ENCODE results near the gene G6PC3.
A peak's percentile ranks its signal among the peaks of the same experiment; 100 is the strongest.

Gene G6PC3

DNA sequence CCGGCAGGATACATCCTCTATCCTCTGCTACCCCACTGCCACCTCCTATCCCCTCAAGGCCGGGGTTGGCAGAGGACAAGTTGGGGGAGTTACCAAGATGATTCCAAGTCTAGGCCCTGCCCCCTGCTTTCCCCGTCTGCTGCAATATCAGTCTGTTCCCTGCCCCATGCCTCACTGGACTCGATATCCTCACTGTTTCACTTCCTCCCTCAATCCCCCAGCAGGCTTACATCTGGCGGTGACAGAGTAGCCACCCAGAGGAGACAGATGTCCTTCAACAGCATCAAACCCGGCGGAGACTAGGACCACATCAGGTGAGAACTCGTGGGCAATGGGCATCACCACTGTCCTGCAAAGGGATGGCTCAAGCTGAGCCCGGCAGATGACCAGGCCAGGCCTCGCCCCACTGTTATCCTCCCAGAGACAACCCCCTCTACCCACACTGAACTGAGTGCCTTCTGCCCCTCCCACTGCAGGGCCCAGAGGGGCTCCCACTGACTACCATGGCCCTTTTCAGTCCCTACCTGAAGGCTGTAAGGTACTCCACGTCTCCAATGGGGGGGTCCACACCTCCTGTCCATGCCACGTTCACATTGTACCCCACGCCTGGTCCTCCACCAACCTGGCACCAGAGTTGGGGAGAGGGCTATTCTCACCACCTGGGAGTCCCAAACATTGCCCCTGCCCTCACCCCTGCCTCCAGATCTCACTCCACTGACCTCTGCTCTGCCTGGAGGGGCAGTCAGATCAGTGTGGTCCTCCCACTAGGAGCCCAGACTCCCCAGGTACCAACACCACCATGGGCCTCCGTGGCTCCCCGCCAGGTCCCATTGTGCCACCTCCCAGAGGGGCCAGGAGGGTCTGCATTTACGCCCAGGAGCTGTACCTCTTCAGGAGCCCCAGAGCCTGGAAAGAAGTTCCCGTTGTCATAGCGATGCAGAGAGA, 9.6 kb downstream of the G6PC3 start:
- H3K27me3 ChIP-seq (ENCODE audit: control insufficient read depth in 5 of 5, insufficient read depth in 4 of 5, low read length in 5 of 5), result no peaks in the 10 kb centered on the region
- no peak overlapping the region for H3K27ac ChIP-seq (ENCODE audit: low read depth, low read length)
- peaks cover 0 to 20% (median 15%) of the 10 kb centered on the region in 5 donors for H3K4me1 ChIP-seq (ENCODE audit: control insufficient read depth in 5 of 5, insufficient read depth in 5 of 5, low read length in 5 of 5)
- H3K9me3 ChIP-seq (ENCODE audit: control insufficient read depth in 5 of 5, low read length in 5 of 5), result no peaks in the 10 kb centered on the region
- H3K36me3 ChIP-seq (ENCODE audit: control insufficient read depth in 5 of 5, insufficient read depth in 5 of 5, low read length in 5 of 5), result peaks cover 0 to 96% (median 88%) of the 10 kb centered on the region in 5 donors
- no peak overlapping the region for H3K9ac ChIP-seq (ENCODE audit: low read length in 5 of 5)
- no peak overlapping the region for H3K4me3 ChIP-seq (ENCODE audit: low read depth in 1 of 5, low read length in 5 of 5)

DNA sequence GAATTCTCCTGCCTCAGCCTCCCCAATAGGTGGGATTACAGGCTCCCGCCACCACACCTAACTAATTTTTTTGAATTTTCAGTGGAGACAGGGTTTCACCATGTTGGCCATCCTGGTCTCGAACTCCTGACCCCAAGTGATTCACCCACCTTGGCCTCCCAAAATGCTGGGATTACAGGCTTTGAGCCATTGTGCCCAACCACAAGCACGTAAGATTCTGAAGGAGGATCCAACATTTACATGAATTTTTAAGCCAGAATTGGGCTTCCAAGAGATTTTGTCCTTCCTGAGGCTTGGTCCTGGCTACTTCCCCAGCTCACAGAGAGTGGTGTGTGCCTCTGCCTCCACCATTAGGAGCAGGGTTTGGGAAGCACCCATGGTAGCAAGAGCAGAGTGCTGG, 11.1 kb downstream of the G6PC3 start:
- Histone ChIP-seq H3K27ac (ENCODE audit: low read depth, low read length) (no peak overlapping the region), H3K36me3 (ENCODE audit: control insufficient read depth in 5 of 5, insufficient read depth in 5 of 5, low read length in 5 of 5) (peaks cover 0 to 94% (median 84%) of the 10 kb centered on the region in 5 donors), H3K9me3 (ENCODE audit: control insufficient read depth in 5 of 5, low read length in 5 of 5) (no peaks in the 10 kb centered on the region), H3K4me1 (ENCODE audit: control insufficient read depth in 5 of 5, insufficient read depth in 5 of 5, low read length in 5 of 5) (peaks cover 0 to 14% (median 10%) of the 10 kb centered on the region in 5 donors), H3K9ac (ENCODE audit: low read length in 5 of 5) (no peak overlapping the region), H3K27me3 (ENCODE audit: control insufficient read depth in 5 of 5, insufficient read depth in 4 of 5, low read length in 5 of 5) (no peaks in the 10 kb centered on the region), H3K4me3 (ENCODE audit: low read depth in 1 of 5, low read length in 5 of 5) (no peak overlapping the region)

GRCh38 chr17:44082256-44082927, 11.9 kb downstream of the G6PC3 start:
- Histone ChIP-seq H3K9me3 (ENCODE audit: control insufficient read depth in 5 of 5, low read length in 5 of 5) (no peaks in the 10 kb centered on the region), H3K36me3 (ENCODE audit: control insufficient read depth in 5 of 5, insufficient read depth in 5 of 5, low read length in 5 of 5) (peaks cover 0 to 92% (median 82%) of the 10 kb centered on the region in 5 donors), H3K4me3 (ENCODE audit: low read depth in 1 of 5, low read length in 5 of 5) (no peak overlapping the region), H3K4me1 (ENCODE audit: control insufficient read depth in 5 of 5, insufficient read depth in 5 of 5, low read length in 5 of 5) (peaks cover 0 to 11% (median 6%) of the 10 kb centered on the region in 5 donors), H3K27me3 (ENCODE audit: control insufficient read depth in 5 of 5, insufficient read depth in 4 of 5, low read length in 5 of 5) (no peaks in the 10 kb centered on the region), H3K27ac (ENCODE audit: low read depth, low read length) (no peak overlapping the region), H3K9ac (ENCODE audit: low read length in 5 of 5) (no peak overlapping the region)

DNA sequence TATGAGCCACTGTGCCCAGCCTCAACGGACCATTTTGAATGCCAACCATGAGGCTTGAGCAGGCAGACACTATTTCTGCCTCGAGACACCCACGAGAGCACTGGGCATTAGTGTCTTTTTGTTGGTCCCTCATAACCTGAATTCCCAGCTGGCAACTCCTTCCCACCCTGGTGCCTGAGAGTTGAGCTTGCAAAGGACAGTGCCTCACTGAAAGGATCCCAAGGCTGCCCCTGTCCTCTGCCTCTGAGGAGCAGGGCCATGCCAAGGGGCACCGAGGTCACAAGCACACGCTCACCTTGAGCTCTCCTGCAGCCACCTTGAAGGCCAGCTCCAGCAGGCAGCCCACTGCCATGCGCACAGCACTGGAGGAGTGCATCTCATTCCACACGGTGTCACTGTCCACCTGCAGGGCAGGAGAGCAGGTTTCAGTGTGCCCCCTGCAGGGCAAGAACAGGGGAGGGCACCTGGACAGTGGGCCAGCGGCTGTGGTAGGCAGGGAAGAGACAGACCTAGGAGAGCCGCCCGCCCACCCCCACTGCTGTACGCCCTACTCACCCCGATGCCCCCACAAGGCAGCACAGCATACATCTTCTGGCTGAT, 12.8 kb downstream of the G6PC3 start:
- H3K36me3 ChIP-seq (ENCODE audit: control insufficient read depth in 5 of 5, insufficient read depth in 5 of 5, low read length in 5 of 5), result peaks cover 0 to 92% (median 81%) of the 10 kb centered on the region in 5 donors
- H3K4me3 ChIP-seq (ENCODE audit: low read depth in 1 of 5, low read length in 5 of 5), result no peak overlapping the region

GRCh38 chr17:44084131-44084538, 13.6 kb downstream of the G6PC3 start:
- H3K9me3 ChIP-seq (ENCODE audit: control insufficient read depth in 5 of 5, low read length in 5 of 5), result no peaks in the 10 kb centered on the region
- peaks cover 0 to 5% (median 0%) of the 10 kb centered on the region in 5 donors for H3K4me1 ChIP-seq (ENCODE audit: control insufficient read depth in 5 of 5, insufficient read depth in 5 of 5, low read length in 5 of 5)
- no peaks in the 10 kb centered on the region for H3K27me3 ChIP-seq (ENCODE audit: control insufficient read depth in 5 of 5, insufficient read depth in 4 of 5, low read length in 5 of 5)
- H3K36me3 ChIP-seq (ENCODE audit: control insufficient read depth in 5 of 5, insufficient read depth in 5 of 5, low read length in 5 of 5), result peaks cover 0 to 92% (median 81%) of the 10 kb centered on the region in 5 donors
- H3K9ac ChIP-seq (ENCODE audit: low read length in 5 of 5), result no peak overlapping the region
- H3K27ac ChIP-seq (ENCODE audit: low read depth, low read length), result no peak overlapping the region
- H3K4me3 ChIP-seq (ENCODE audit: low read depth in 1 of 5, low read length in 5 of 5), result no peak overlapping the region

More for the DNA sequence above, 12.8 kb downstream of the G6PC3 start:
- no peaks in the 10 kb centered on the region for H3K27me3 ChIP-seq (ENCODE audit: control insufficient read depth in 5 of 5, insufficient read depth in 4 of 5, low read length in 5 of 5)
- no peak overlapping the region for H3K9ac ChIP-seq (ENCODE audit: low read length in 5 of 5)
- H3K9me3 ChIP-seq (ENCODE audit: control insufficient read depth in 5 of 5, low read length in 5 of 5), result no peaks in the 10 kb centered on the region
- H3K27ac ChIP-seq (ENCODE audit: low read depth, low read length), result no peak overlapping the region
- H3K4me1 ChIP-seq (ENCODE audit: control insufficient read depth in 5 of 5, insufficient read depth in 5 of 5, low read length in 5 of 5), result peaks cover 0 to 5% (median 0%) of the 10 kb centered on the region in 5 donors

- Histone ChIP-seq H3K4me1 (ENCODE audit: control insufficient read depth in 5 of 5, insufficient read depth in 5 of 5, low read length in 5 of 5) (peaks cover 0 to 5% (median 0%) of the 10 kb centered on the region in 5 donors), H3K9me3 (ENCODE audit: control insufficient read depth in 5 of 5, low read length in 5 of 5) (no peaks in the 10 kb centered on the region), H3K36me3 (ENCODE audit: control insufficient read depth in 5 of 5, insufficient read depth in 5 of 5, low read length in 5 of 5) (peaks cover 0 to 85% (median 80%) of the 10 kb centered on the region in 5 donors), H3K4me3 (ENCODE audit: low read depth in 1 of 5, low read length in 5 of 5) (no peak overlapping the region), H3K27me3 (ENCODE audit: control insufficient read depth in 5 of 5, insufficient read depth in 4 of 5, low read length in 5 of 5) (no peaks in the 10 kb centered on the region), H3K9ac (ENCODE audit: low read length in 5 of 5) (no peak overlapping the region), H3K27ac (ENCODE audit: low read depth, low read length) (no peak overlapping the region)
Measured at GRCh38 chr17:44084921-44085320, 14.4 kb downstream of the G6PC3 start.

- Histone ChIP-seq H3K4me3 (ENCODE audit: low read depth in 1 of 5, low read length in 5 of 5) (no peak overlapping the region), H3K27me3 (ENCODE audit: control insufficient read depth in 5 of 5, insufficient read depth in 4 of 5, low read length in 5 of 5) (no peaks in the 10 kb centered on the region), H3K36me3 (ENCODE audit: control insufficient read depth in 5 of 5, insufficient read depth in 5 of 5, low read length in 5 of 5) (peaks cover 0 to 77% (median 71%) of the 10 kb centered on the region in 5 donors), H3K9me3 (ENCODE audit: control insufficient read depth in 5 of 5, low read length in 5 of 5) (no peaks in the 10 kb centered on the region), H3K27ac (ENCODE audit: low read depth, low read length) (no peak overlapping the region), H3K4me1 (ENCODE audit: control insufficient read depth in 5 of 5, insufficient read depth in 5 of 5, low read length in 5 of 5) (peaks cover 0 to 5% (median 0%) of the 10 kb centered on the region in 5 donors), H3K9ac (ENCODE audit: low read length in 5 of 5) (no peak overlapping the region)
Measured at GRCh38 chr17:44085908-44086307, 15.4 kb downstream of the G6PC3 start.

GRCh38 chr17:44086364-44087311, 16.1 kb downstream of the G6PC3 start:
- no peak overlapping the region for H3K4me3 ChIP-seq (ENCODE audit: low read depth in 1 of 5, low read length in 5 of 5)
- H3K36me3 ChIP-seq (ENCODE audit: control insufficient read depth in 5 of 5, insufficient read depth in 5 of 5, low read length in 5 of 5), result peaks cover 0 to 80% (median 76%) of the 10 kb centered on the region in 5 donors
- H3K4me1 ChIP-seq (ENCODE audit: control insufficient read depth in 5 of 5, insufficient read depth in 5 of 5, low read length in 5 of 5), result peaks cover 0 to 5% (median 0%) of the 10 kb centered on the region in 5 donors
- H3K27me3 ChIP-seq (ENCODE audit: control insufficient read depth in 5 of 5, insufficient read depth in 4 of 5, low read length in 5 of 5), result no peaks in the 10 kb centered on the region
- H3K9ac ChIP-seq (ENCODE audit: low read length in 5 of 5), result no peak overlapping the region
- no peaks in the 10 kb centered on the region for H3K9me3 ChIP-seq (ENCODE audit: control insufficient read depth in 5 of 5, low read length in 5 of 5)
- H3K27ac ChIP-seq (ENCODE audit: low read depth, low read length), result peak overlapping the region; percentile 50

- Histone ChIP-seq H3K9me3 (ENCODE audit: control insufficient read depth in 5 of 5, low read length in 5 of 5) (no peaks in the 10 kb centered on the region), H3K4me1 (ENCODE audit: control insufficient read depth in 5 of 5, insufficient read depth in 5 of 5, low read length in 5 of 5) (peaks cover 0 to 5% (median 0%) of the 10 kb centered on the region in 5 donors), H3K27ac (ENCODE audit: low read depth, low read length) (no peak overlapping the region), H3K27me3 (ENCODE audit: control insufficient read depth in 5 of 5, insufficient read depth in 4 of 5, low read length in 5 of 5) (no peaks in the 10 kb centered on the region), H3K9ac (ENCODE audit: low read length in 5 of 5) (no peak overlapping the region), H3K4me3 (ENCODE audit: low read depth in 1 of 5, low read length in 5 of 5) (no peak overlapping the region), H3K36me3 (ENCODE audit: control insufficient read depth in 5 of 5, insufficient read depth in 5 of 5, low read length in 5 of 5) (peaks cover 0 to 80% (median 77%) of the 10 kb centered on the region in 5 donors)
Measured at GRCh38 chr17:44087319-44087718, 16.8 kb downstream of the G6PC3 start.

Data from subcutaneous abdominal adipose tissue (tissue), 5 donors.